Muscle layer of colon (tissue), 2 donors: ENCODE results near the gene CENPF.

ENCODE experiments used
- H3K27ac ChIP-seq: one replicate; pipeline ENCODE4 v1.7.0; 2013; ENCODE audit warnings: low read depth, mild to moderate bottlenecking, low read length, moderate library complexity
- H3K27me3 ChIP-seq, 2 donors: one replicate each; pipeline ENCODE4 v1.7.0; 2013; ENCODE audit warnings: low read length in 2 of 2, mild to moderate bottlenecking in 2 of 2; ENCODE audit not compliant: insufficient read depth in 2 of 2, control insufficient read depth in 1 of 2
- H3K36me3 ChIP-seq: one replicate; pipeline ENCODE4 v1.7.0; 2013; ENCODE audit warnings: mild to moderate bottlenecking, low read length; ENCODE audit not compliant: insufficient read depth
- H3K4me1 ChIP-seq: one replicate; pipeline ENCODE4 v1.7.0; 2013; ENCODE audit warnings: mild to moderate bottlenecking, low read length; ENCODE audit not compliant: insufficient read depth
- H3K4me3 ChIP-seq, 2 donors: one replicate each; pipeline ENCODE4 v1.7.0; 2013; ENCODE audit warnings: low read length in 2 of 2, low read depth in 1 of 2, mild to moderate bottlenecking in 1 of 2, moderate library complexity in 1 of 2
- H3K9ac ChIP-seq: one replicate; pipeline ENCODE4 v1.7.0; 2013; ENCODE audit warnings: low read length
- H3K9me3 ChIP-seq: one replicate; pipeline ENCODE4 v1.7.0; 2013; ENCODE audit warnings: mild to moderate bottlenecking, low read length
- donor health status: abdominal sarcoma.
- donor health status: Adenocarcinoma of cecum.

CENPF gene

DNA sequence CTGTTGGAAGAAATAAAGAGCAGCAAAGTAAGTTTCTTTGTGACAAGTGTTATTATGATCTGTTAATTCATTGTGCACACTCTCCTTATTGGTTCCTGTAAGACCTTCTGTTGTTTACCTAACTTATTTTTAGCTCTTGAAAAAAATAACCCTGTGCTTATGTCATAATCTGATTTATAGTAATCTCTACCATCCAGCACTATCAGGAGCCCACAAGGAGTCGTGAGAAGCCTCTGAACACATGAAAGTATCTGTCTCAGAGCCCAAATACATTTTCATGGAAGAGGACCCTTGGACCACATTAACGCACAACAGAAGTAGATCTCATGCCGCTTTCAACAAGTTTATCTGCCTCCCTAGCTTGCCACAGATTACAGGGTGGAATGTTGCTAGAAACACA lies 45.8 kb downstream of the CENPF start:
- H3K4me3 ChIP-seq = no peak overlapping the region
- H3K4me1 ChIP-seq = no peaks in the 10 kb centered on the region
- no peaks in the 10 kb centered on the region for H3K9me3 ChIP-seq
- H3K9ac ChIP-seq = no peak overlapping the region
- H3K27me3 ChIP-seq = no peaks in the 10 kb centered on the region
- H3K36me3 ChIP-seq = no peaks in the 10 kb centered on the region
- H3K27ac ChIP-seq = no peak overlapping the region

DNA sequence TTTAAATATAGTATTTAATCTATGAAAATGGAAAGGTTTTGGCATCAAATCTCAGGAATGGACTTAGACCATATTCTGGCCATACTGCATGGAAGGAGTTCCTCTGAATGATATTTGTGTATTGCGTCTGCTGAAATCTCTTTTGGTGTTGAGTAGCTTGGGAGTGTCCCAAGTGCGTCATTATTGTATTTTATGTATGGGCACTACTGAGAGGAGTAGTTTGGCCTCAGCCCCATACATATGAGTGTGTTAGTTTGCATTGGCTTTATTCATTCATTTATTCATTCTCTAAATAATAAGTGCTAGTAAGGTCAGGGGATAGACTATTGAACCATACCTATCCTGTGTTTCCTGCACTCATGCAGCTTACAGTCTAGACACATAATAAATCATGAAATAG lies 46.6 kb downstream of the CENPF start:
- no peaks in the 10 kb centered on the region for H3K27me3 ChIP-seq
- no peaks in the 10 kb centered on the region for H3K36me3 ChIP-seq

DNA sequence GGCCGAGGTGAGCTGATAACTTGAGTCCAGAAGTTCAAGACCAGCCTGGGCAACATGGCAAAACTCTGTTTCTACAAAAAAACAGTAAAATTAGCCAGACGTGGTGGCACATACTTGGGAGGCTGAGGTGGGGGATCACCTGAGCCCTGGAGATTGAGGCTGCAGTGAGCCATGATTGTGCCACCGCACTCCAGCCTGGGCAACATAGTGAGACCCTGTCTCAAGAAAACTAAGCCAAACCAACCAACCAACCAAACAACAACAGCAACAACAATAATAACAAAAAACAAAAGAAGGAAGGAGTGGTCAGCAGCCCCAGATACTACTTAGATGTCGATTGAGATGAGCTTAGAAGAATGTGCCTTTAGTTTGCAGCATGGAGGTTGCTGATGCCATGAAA lies 47.7 kb downstream of the CENPF start:
- no peaks in the 10 kb centered on the region for H3K4me1 ChIP-seq
- H3K27ac ChIP-seq = no peak overlapping the region
- H3K27me3 ChIP-seq = no peaks in the 10 kb centered on the region
- H3K9ac ChIP-seq = no peak overlapping the region
- H3K9me3 ChIP-seq = no peaks in the 10 kb centered on the region
- no peak overlapping the region for H3K4me3 ChIP-seq
- no peaks in the 10 kb centered on the region for H3K36me3 ChIP-seq

More for the DNA sequence above, 46.6 kb downstream of the CENPF start:
- no peak overlapping the region for H3K27ac ChIP-seq
- no peaks in the 10 kb centered on the region for H3K9me3 ChIP-seq
- H3K9ac ChIP-seq = no peak overlapping the region
- no peak overlapping the region for H3K4me3 ChIP-seq
- H3K4me1 ChIP-seq = no peaks in the 10 kb centered on the region

GRCh38 chr1:214657299-214657698 lies 54.3 kb downstream of the CENPF start:
- H3K4me3 ChIP-seq = no peak overlapping the region
- no peaks in the 10 kb centered on the region for H3K4me1 ChIP-seq
- H3K27me3 ChIP-seq = no peaks in the 10 kb centered on the region
- H3K9me3 ChIP-seq = no peaks in the 10 kb centered on the region
- H3K9ac ChIP-seq = no peak overlapping the region
- no peaks in the 10 kb centered on the region for H3K36me3 ChIP-seq
- H3K27ac ChIP-seq = no peak overlapping the region

DNA sequence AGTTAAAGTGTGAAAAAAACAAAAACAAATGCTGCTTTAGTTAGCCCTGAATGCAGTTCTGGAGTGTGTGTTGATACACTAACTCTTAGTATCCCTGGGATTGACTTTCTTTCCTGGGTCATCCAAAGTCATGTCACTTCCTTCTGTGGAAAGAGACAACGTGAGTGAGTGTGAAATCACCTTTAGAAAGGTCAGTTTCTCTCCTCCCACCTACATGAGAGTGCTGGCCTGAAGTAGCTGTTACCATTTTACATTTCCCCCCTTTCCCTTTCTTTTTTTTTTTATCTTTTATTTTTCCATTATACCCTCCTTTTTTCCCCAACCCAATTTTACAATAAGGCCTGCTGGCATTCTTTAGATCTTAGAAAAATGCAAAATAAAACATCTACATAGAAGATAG lies 55.2 kb downstream of the CENPF start:
- Histone ChIP-seq H3K27ac (no peak overlapping the region), H3K27me3 (no peaks in the 10 kb centered on the region), H3K36me3 (no peaks in the 10 kb centered on the region), H3K9ac (no peak overlapping the region), H3K4me1 (no peaks in the 10 kb centered on the region), H3K9me3 (no peaks in the 10 kb centered on the region), H3K4me3 (no peak overlapping the region)

GRCh38 chr1:214658785-214659184 lies 55.8 kb downstream of the CENPF start:
- no peak overlapping the region for H3K4me3 ChIP-seq
- H3K9me3 ChIP-seq = no peaks in the 10 kb centered on the region
- H3K36me3 ChIP-seq = no peaks in the 10 kb centered on the region
- no peak overlapping the region for H3K27ac ChIP-seq
- no peak overlapping the region for H3K9ac ChIP-seq
- H3K4me1 ChIP-seq = no peaks in the 10 kb centered on the region
- no peaks in the 10 kb centered on the region for H3K27me3 ChIP-seq

GRCh38 chr1:214660190-214660589 lies 57.2 kb downstream of the CENPF start:
- H3K36me3 ChIP-seq = no peaks in the 10 kb centered on the region

GRCh38 chr1:214660900-214661299 lies 57.9 kb downstream of the CENPF start:
- H3K9me3 ChIP-seq = no peaks in the 10 kb centered on the region
- H3K9ac ChIP-seq = no peak overlapping the region
- no peak overlapping the region for H3K4me3 ChIP-seq
- no peaks in the 10 kb centered on the region for H3K4me1 ChIP-seq
- H3K27me3 ChIP-seq = no peaks in the 10 kb centered on the region
- no peaks in the 10 kb centered on the region for H3K36me3 ChIP-seq
- no peak overlapping the region for H3K27ac ChIP-seq

More at GRCh38 chr1:214660190-214660589, 57.2 kb downstream of the CENPF start:
- Histone ChIP-seq H3K9ac (no peak overlapping the region), H3K9me3 (no peaks in the 10 kb centered on the region), H3K4me3 (no peak overlapping the region), H3K4me1 (no peaks in the 10 kb centered on the region), H3K27me3 (no peaks in the 10 kb centered on the region), H3K27ac (no peak overlapping the region)

GRCh38 chr1:214662223-214662785 lies 59.3 kb downstream of the CENPF start:
- no peaks in the 10 kb centered on the region for H3K4me1 ChIP-seq
- no peak overlapping the region for H3K4me3 ChIP-seq
- no peaks in the 10 kb centered on the region for H3K9me3 ChIP-seq
- H3K9ac ChIP-seq = no peak overlapping the region
- no peak overlapping the region for H3K27ac ChIP-seq
- no peaks in the 10 kb centered on the region for H3K27me3 ChIP-seq
- H3K36me3 ChIP-seq = no peaks in the 10 kb centered on the region

DNA sequence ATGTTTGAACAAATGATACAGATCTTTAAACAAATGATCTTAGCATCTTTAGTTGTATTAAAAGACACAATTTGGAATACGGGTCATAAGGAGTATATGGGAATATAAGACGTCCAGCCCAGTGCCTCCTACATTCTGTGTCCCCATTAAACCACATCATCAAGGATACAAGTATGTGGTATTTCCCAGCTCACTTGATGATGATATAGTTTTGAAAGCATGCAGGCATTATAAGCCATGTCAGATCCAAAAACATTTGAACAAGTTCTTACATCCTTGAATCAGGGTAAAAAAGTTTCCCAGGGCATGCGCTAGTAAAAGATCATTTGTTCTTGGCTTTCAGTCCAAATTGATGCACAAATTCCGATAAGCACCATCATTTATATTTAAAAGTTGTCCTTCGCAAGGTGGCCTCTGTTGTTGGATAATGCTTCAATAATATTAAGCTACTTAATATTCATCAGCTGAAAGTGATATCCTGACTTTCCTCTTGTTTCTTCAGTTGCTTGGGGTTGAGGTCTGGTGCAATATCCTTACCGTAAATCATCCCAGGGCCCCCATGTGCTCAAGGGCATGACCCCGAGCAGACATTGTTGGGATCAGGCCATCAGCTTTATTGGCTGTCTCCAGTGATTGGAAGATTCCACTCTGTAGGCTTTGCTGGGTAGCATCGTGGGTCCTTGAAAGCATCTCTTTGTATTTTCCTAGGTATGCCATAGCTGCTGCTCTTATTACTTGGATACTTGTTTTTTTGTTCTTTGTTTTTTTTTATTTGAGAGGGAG lies 61.8 kb downstream of the CENPF start:
- Histone ChIP-seq H3K36me3 (no peaks in the 10 kb centered on the region), H3K4me1 (no peaks in the 10 kb centered on the region), H3K27me3 (no peaks in the 10 kb centered on the region), H3K27ac (no peak overlapping the region), H3K4me3 (no peak overlapping the region), H3K9ac (no peak overlapping the region), H3K9me3 (no peaks in the 10 kb centered on the region)

DNA sequence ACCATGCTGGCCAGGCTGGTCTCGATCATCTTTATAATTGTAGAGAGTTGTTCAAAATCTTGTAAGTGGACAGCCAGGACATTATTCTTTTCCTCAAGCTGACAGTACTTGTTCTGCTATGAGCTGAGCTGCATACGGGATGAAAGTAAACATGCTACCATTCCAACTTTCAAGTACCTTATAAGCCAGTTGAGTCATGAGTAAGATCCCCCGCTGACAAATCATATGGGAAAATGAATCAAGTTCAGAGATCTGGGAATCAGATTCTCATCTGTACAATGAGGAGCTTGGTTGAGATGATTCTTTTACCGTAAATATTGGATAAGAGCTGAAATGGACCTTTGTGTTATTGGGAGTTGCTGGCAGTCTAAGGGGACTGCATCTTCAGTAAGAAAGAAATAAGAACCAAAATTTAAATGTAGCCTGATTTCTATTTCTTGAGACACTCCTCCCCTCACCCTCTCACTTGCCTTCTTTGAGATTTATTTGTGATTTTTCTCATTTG lies 62.7 kb downstream of the CENPF start:
- no peak overlapping the region for H3K27ac ChIP-seq
- H3K36me3 ChIP-seq = no peaks in the 10 kb centered on the region
- no peaks in the 10 kb centered on the region for H3K27me3 ChIP-seq
- H3K4me3 ChIP-seq = no peak overlapping the region
- no peak overlapping the region for H3K9ac ChIP-seq
- H3K9me3 ChIP-seq = no peaks in the 10 kb centered on the region
- H3K4me1 ChIP-seq = no peaks in the 10 kb centered on the region

- no peak overlapping the region for H3K27ac ChIP-seq
- no peak overlapping the region for H3K9ac ChIP-seq
- no peaks in the 10 kb centered on the region for H3K4me1 ChIP-seq
- no peak overlapping the region for H3K4me3 ChIP-seq
- H3K36me3 ChIP-seq = no peaks in the 10 kb centered on the region
- H3K27me3 ChIP-seq = no peaks in the 10 kb centered on the region
- H3K9me3 ChIP-seq = no peaks in the 10 kb centered on the region
These were observed 63.7 kb downstream of the CENPF start for GRCh38 chr1:214666674-214667073.
